Right kidney (tissue), 1 donor: ENCODE measurements around the gene RBPMS2.

ENCODE experiments used
- DNase-seq: peaks from one replicate; pipeline ENCODE4 v3.0.0-alpha.2; 2016

Gene RBPMS2

GRCh38 chr15:64691896-64692565 lies 83.4 kb downstream of the RBPMS2 start:
- no peak for DNase-seq

- no peak for DNase-seq
Observed at GRCh38 chr15:64690578-64691296, 84.7 kb downstream of the RBPMS2 start.

- DNase-seq = no peak
Observed at GRCh38 chr15:64690008-64690407, 85.4 kb downstream of the RBPMS2 start.
